Left cardiac atrium (tissue), 4 donors: Measurements from ENCODE around the gene SLC35E3. TPM values are rescaled to one million over a fixed set of nuclear protein-coding genes. Genes with fewer than 3 reads are reported as not detected.
A peak's percentile ranks its signal among the peaks of the same experiment; 100 is the strongest.

Experiments
- ATAC-seq, 2 donors: fragments of 200-7000 bp; cut with Tn5 transposase; one replicate each; pipeline ENCODE4 v1.9.1; 2020; ENCODE audit warnings: mild to moderate bottlenecking in 2 of 2, moderate library complexity in 2 of 2
- DNase-seq: peaks from one replicate; pipeline ENCODE4 v3.0.0-alpha.2; 2020
- intact Hi-C, 2 donors: fragments of 100-400 bp; cut with DNase I; formaldehyde crosslinking; loops; one replicate each; pipeline versions ENCODE4 v1.14.1 to v1.15.1; 2022 to 2023
- long read RNA-seq: library from polyadenylated mRNA; unstranded; transcript quantifications from one replicate; pipeline ENCODE4 v2.0.0, GENCODE V29; 2021
- total RNA-seq, 2 donors: library from RNA; stranded (reverse); fragmentation: NEBNext Ultra II Directional; extraction: Animal tissue kit (Norgen Biotek cat#: 25700); gene quantifications; one replicate each; pipeline ENCODE4 v1.2.1, GENCODE V29; 2021
- donor health status: DM: no; HTN: yes; CAD: no.
- donor health status: DM: no; HTN: yes; CAD: no; lungs with severe emphysema.
- donor health status: DM: yes; HTN: yes; CAD: no.
- donor health status: Dilated cardiomyopathy.

SLC35E3 gene
- total RNA-seq = 1 to 10 TPM; 5.2 to 7.1 TPM
- long read RNA-seq, full-length matches to known transcripts = 10 of 11 reads
- long read RNA-seq, partial matches to known transcripts = 0 of 11 reads
- long read RNA-seq, other reads (novel, unspliced or antisense) = 1 of 11 reads

GRCh38 chr12:68745904-68746571, at the start of gene SLC35E3:
Gene SLC35E3 (plus strand): TSS chr12:68746176. CDS start chr12:68746378, 202 bp downstream.
- ATAC-seq (peak; percentile 100), DNase-seq (peak; percentile 96)
- intact Hi-C loops = loop anchor here in 1 of 2 donors (5.0 kb wide), 1 partner anchor 61 kb away; the partner anchor contains the start of gene MDM2

GRCh38 chr12:68699486-68699885, 46.5 kb upstream of the SLC35E3 start:
- intact Hi-C loops = no loop called here
- DNase-seq (no peak), ATAC-seq (no peak)

DNA sequence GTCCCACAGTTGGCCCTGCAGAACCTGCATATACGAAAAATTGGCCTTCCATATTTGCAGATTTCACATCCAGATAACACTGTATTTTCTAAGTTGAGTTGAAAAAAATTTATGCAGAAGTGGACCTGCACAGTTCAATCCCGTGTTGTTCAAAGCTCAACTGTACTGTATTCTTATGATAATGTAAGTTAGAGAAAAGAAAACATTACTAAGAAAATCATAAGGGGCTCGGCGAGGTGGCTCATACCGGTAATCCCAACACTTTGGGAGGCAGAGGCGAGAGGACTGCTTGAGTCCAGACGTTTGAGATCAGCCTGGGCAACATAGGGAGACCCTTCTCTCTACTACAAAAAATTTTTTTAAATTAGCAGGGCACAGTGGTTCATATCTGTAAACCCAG, 18.2 kb upstream of the SLC35E3 start:
- DNase-seq (no peak), ATAC-seq (no peak)
- intact Hi-C loops = no loop called here

DNA sequence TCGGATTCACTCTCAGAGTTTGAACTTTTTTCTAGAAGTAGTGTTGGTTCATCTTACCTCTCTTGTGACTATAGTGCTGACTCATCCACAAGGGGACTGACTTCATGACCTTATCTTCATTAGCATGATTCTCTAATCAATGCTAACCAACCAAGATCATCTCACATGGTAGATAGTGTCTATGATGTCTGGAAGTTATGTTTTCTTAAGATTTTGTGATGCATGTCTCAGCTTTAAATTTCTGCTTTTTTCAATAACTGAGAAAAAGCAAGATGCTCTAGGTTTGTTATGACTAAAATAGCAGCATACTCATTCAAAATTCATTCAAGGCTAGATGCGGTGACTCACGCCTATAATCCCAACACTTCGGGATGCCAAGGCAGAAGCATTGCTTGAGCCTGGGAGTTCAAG, 12.3 kb upstream of the SLC35E3 start:
- DNase-seq = no peak
- intact Hi-C loops = no loop called here

DNA sequence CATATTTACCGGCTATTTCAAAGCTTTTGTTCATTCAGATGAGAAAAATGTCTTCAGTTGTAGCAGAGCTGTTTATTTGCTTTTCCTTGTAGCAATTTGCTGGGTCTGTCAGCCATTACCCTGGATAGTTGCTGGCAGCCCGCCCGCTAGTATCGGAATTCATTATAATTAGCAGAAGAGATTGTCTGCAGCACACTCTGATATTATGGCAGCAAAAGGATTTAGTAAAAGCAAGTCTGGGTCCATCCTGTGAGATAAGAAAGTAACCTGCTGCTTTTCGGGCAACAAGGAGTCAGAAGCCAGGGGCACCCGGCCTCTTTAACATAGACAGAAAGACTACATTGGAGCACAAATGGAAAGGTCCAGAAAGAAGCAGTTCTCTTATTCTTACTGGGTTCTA, 6.1 kb upstream of the SLC35E3 start:
- intact Hi-C loops = no loop called here
- DNase-seq = no peak
- ATAC-seq = no peak

More for the DNA sequence above, 12.3 kb upstream of the SLC35E3 start:
- no peak for ATAC-seq

- ATAC-seq (no peak), DNase-seq (no peak)
- intact Hi-C loops = no loop called here
Measured at GRCh38 chr12:68743356-68743755, 2.6 kb upstream of the SLC35E3 start.

DNA sequence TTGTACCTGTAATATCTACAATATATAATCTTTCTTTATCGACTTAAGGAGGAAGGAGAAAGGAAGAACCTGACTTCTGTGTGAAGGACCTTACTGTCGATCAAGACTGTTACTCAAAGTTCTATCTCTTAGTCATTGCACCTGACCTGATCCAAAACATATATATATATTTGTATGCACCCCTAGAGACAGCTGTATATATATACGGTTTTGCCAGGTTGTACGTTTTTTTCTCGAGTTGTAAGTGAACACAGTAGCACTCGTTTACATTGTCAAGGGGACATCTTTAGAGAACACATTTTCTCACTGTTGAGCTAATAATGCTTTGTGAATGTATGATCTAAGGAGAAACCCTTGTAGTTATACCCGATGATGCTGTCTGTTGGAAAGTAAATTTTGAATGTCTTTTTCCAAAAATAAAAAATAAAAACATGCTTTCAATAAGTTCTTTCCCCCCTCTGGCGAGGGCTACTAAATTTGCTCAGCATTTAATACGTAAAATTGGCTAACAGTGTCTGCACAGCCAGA, 536 bp upstream of the SLC35E3 start:
- intact Hi-C loops = loop anchor here in 1 of 2 donors (5.0 kb wide), 1 partner anchor 62 kb away; the partner anchor contains the start of gene MDM2
- DNase-seq (no peak), ATAC-seq (no peak)

DNA sequence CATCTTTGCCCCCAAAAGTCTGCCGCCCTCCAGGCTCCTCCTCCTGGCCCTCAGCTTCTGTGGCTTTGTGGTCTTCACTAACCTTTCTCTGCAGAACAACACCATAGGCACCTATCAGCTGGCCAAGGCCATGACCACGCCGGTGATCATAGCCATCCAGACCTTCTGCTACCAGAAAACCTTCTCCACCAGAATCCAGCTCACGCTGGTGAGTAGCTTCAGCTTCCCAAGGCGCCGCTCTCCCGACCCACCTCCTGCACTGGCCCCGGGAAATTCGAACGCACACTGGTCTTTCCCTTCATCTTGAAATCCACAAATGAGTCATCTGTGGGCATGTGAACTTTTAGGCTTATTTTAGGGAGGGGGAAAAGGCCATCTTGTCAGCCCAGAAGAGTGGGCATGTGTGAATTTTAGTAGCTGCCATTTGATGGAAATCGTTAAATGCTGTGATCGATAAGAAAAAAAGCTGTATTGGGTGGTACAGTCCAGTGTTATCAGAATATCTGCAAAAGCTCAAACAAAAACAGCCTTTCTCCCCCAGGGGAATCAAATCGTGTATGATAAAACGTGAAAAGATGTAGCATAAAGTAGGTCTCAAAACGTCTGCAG, 700 bp downstream of the SLC35E3 start:
- intact Hi-C loops = loop anchor here in 1 of 2 donors (5.0 kb wide), 1 partner anchor 61 kb away; the partner anchor contains the start of gene MDM2
- peak; percentile 70 for DNase-seq
- ATAC-seq = peak; percentile 54 to 80

DNA sequence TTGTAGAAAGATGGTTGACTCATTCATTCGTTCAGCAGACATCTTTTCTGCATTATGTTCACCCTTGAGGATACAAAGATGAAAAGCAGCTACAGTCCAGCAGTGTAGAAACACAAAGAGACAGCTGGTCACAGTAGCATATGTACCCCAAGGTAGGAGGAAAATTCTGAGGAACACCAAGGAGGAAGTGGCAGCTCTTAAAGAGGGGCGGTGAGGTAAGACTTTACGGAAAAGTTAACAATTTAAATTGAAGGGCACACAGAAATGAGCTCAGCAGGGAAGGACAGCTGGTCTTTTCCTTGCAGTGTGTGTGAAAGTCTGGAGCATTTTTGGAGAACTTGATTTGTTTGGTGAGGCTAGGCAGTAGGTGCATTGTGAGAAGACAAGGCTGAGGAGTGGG, 3.5 kb downstream of the SLC35E3 start:
- intact Hi-C loops = loop anchor here in 1 of 2 donors (5.0 kb wide), 1 partner anchor 58 kb away; the partner anchor contains the start of gene MDM2
- ATAC-seq (no peak), DNase-seq (no peak)

GRCh38 chr12:68749861-68750260, 3.9 kb downstream of the SLC35E3 start:
- intact Hi-C loops = loop anchor here in 1 of 2 donors (5.0 kb wide), 1 partner anchor 57 kb away; the partner anchor contains the start of gene MDM2
- ATAC-seq (no peak), DNase-seq (no peak)

GRCh38 chr12:68750506-68750905, 4.5 kb downstream of the SLC35E3 start:
- ATAC-seq (no peak), DNase-seq (no peak)
- intact Hi-C loops = no loop called here

DNA sequence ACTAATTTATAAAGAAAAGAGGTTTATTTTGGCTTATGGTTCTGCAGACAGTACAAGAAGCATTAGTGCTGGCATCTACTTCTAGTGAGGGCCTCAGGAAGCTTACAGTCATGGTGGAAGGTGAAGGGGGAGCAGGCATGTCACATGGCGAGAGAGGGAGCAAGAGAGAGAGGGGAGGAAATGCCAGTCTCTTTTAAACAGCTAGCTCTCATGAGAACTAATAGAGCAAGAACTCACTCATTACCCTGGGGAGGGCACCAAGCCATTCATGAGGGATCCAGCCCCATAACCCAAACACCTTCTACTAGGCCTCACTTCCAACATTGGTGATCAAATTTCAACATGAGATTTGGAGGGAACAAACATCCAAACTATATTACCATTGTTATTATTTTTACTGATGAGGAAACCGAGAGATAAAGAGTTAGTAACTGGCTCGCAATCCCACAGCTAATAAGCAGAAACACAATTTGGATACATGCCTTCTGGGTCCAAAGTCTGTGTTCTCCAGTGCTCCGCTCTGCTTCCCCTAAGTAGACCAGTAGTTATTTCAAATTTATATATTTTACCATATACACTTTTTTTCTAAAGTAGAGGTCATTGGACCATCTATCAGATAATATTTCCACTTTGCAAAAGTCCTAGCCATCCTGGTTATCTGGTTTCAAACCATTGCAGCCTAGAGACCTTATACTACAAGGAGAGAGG, 9.7 kb downstream of the SLC35E3 start:
- intact Hi-C loops = no loop called here
- no peak for ATAC-seq
- no peak for DNase-seq

DNA sequence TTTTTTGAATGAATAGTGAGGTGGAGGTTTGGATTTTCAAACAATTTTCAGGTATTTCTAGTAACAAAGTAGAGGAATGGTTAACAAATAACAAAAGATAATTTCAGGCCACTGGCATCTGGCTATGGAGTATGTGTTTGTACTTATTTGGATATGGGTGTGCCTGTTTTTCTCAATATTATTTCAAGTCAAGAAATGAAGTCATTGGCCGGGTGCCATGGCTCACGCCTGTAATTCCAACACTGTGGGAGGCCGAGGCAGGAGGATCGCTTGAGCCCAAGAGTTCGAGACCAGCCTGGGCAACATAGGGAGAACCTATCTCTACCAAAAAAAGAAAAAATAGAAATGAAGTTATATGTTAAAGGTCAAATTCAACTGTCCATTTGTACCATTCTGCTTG, 13.9 kb downstream of the SLC35E3 start:
- no peak for ATAC-seq
- no peak for DNase-seq
- intact Hi-C loops = no loop called here

- no peak for ATAC-seq
- intact Hi-C loops = no loop called here
- DNase-seq = no peak
Measured at GRCh38 chr12:68760806-68761441, 14.9 kb downstream of the SLC35E3 start.

- ATAC-seq (no peak), DNase-seq (no peak)
- intact Hi-C loops = no loop called here
Measured at GRCh38 chr12:68761442-68761812, 15.5 kb downstream of the SLC35E3 start.

- intact Hi-C loops = no loop called here
- no peak for ATAC-seq
- DNase-seq = no peak
Measured at GRCh38 chr12:68761901-68762630, 16.1 kb downstream of the SLC35E3 start.

GRCh38 chr12:68762691-68763090, 16.7 kb downstream of the SLC35E3 start:
- intact Hi-C loops = no loop called here
- DNase-seq (no peak), ATAC-seq (no peak)

DNA sequence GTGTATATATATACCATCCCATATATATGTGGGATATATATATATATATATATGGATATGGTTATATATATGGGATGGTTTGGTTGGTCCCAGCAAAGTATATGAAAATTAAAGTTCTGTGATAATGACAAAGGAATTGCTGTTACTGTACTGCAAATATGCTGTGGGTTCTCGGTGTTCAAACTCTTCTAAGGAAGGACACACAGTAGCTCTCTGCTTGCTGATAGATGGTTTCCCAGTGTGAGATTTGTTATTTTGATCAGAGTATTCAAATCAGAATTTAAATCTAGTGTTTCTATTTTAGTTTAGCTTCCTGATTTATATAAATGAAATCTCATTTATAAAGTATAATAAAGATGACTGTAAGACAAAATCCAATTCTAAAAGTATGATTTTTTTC, 19.7 kb downstream of the SLC35E3 start:
- no peak for ATAC-seq
- intact Hi-C loops = no loop called here
- DNase-seq = no peak

DNA sequence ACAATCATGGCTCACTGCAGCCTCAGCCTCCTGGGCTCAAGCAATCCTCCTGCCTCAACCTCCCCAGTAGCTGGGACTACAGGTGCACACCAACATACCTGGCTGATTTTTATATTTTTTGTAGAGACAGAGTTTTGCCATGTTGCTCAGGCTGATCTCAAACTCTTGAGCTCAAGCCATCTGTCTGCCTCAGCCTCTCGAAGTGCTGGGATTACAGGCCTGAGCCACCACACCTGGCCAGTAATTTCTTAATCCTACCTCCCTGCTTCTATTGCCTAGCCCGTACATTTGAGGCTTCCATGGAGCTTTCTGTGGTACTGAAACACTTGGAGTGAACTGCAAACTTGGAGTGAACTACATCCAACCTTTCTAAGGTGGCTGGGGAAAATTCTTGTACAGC, 20.7 kb downstream of the SLC35E3 start:
- no peak for ATAC-seq
- intact Hi-C loops = no loop called here
- DNase-seq = no peak
